Testis (tissue), 3 donors: ENCODE measurements around the gene HOOK2. TPM values are rescaled to one million over a fixed set of nuclear protein-coding genes. Genes with fewer than 3 reads are reported as not detected.

Experiments
- DNase-seq: peaks from one replicate; pipeline ENCODE4 v3.0.0-alpha.2; 2019
- H3K27ac ChIP-seq, 2 donors: fragments of 200-600 bp; sonication (generic); one replicate each; pipeline ENCODE4 v1.5.1; 2019
- H3K27me3 ChIP-seq: fragments of 200-600 bp; sonication (generic); one replicate; pipeline ENCODE4 v1.5.1; 2019
- H3K36me3 ChIP-seq: fragments of 200-600 bp; sonication (generic); one replicate; pipeline ENCODE4 v1.5.1; 2017; ENCODE audit warnings: low read depth; ENCODE audit errors: missing control alignments
- H3K4me1 ChIP-seq: fragments of 200-600 bp; sonication (generic); one replicate; pipeline ENCODE4 v1.5.1; 2019
- H3K4me3 ChIP-seq, 2 donors: fragments of 200-600 bp; sonication (generic); one replicate each; pipeline ENCODE4 v1.5.1; 2017 to 2019
- H3K9me3 ChIP-seq: fragments of 200-600 bp; sonication (generic); one replicate; pipeline ENCODE4 v1.5.1; 2017
- CTCF ChIP-seq, 3 experiments: fragments of 450-650 bp in 2 of 3; fragments of 200-600 bp in 1 of 3; sonication (generic) in 1 of 3; IDR thresholded peaks; one replicate each; pipeline ENCODE4 v1.5.1; 2016 to 2019; ENCODE audit warnings: antibody characterized with exemption in 3 of 3, mild to moderate bottlenecking in 2 of 3, moderate library complexity in 1 of 3
- POLR2A ChIP-seq: fragments of 450-650 bp; IDR thresholded peaks from one replicate; pipeline ENCODE4 v1.6.1; 2017; ENCODE audit warnings: antibody characterized with exemption, mild to moderate bottlenecking, moderate library complexity
- whole genome bisulfite sequencing, 2 donors: methylation state at CpG; one replicate each; pipeline ENCODE4 v1.1.5; 2018; 5-methylcytosine and 5-hydroxymethylcytosine counted together
- intact Hi-C: fragments of 100-400 bp; cut with DNase I; formaldehyde crosslinking; loops from one replicate; pipeline ENCODE4 v1.15.1; 2023; ENCODE audit warnings: low total_unique reads
- polyA plus RNA-seq: library from polyadenylated mRNA; stranded (reverse); fragments of 350-450 nt; fragmentation: Illumina TruSeq; extraction: RNeasy Lipid Tissue Mini Kit (QIAGEN cat#74804); gene quantifications from one replicate; pipeline ENCODE4 v1.2.3, GENCODE V29; 2014; ENCODE audit warnings: low read depth, low replicate concordance; ENCODE audit not compliant: insufficient read depth
- total RNA-seq, 2 donors: library from RNA; depleted of rRNA; stranded (reverse); fragments of >200 nt; gene quantifications; one replicate each; pipeline ENCODE4 v1.2.3, GENCODE V29; 2016

HOOK2 gene
- total and polyA plus RNA-seq, 3 donors from 2014 or later = 30.0 to 63.4 (median 54.4) TPM

DNA sequence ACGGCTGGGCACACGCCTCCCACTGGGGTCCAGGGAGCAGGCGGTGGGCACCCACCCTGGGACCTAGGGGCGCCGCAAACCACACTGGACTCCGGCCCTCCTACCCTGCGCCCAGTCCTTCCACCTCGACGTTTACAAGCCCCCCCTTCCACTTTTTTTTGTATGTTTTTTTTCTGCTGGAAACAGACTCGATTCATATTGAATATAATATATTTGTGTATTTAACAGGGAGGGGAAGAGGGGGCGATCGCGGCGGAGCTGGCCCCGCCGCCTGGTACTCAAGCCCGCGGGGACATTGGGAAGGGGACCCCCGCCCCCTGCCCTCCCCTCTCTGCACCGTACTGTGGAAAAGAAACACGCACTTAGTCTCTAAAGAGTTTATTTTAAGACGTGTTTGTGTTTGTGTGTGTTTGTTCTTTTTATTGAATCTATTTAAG, 17.5 kb upstream of the HOOK2 start:
- peak overlapping the region; percentile 75 to 88 for H3K4me3 ChIP-seq
- DNase-seq = no peak
- no peaks in the 10 kb centered on the region for H3K36me3 ChIP-seq
- H3K27me3 ChIP-seq = no peaks in the 10 kb centered on the region
- H3K4me1 ChIP-seq = peaks cover 31% of the 10 kb centered on the region
- peak overlapping the region; percentile 93 to 98 for H3K27ac ChIP-seq
- intact Hi-C loops = loop anchor here (10.0 kb wide), 1 partner anchor 58 kb away; the partner anchor contains the start of genes GET3 and TRIR
- no peak for TF ChIP-seq POLR2A
- TF ChIP-seq CTCF (IDR thresholded peaks at IDR 0.05) = no peak
- H3K9me3 ChIP-seq = no peaks in the 10 kb centered on the region
- 0% methylated on average over 21 to 22 of the region's 22 CpGs for WGBS, 2 donors

GRCh38 chr19:12792051-12792852, 16.9 kb upstream of the HOOK2 start:
- Histone ChIP-seq H3K9me3 (no peaks in the 10 kb centered on the region), H3K36me3 (no peaks in the 10 kb centered on the region), H3K4me1 (peaks cover 36% of the 10 kb centered on the region), H3K4me3 (peak overlapping the region; percentile 75 to 88), H3K27me3 (no peaks in the 10 kb centered on the region), H3K27ac (peak overlapping the region; percentile 93 to 98)
- DNase-seq = peak; percentile 73
- WGBS, 2 donors = 1% methylated on average over 15 to 81 of the region's 84 CpGs
- no peak for TF ChIP-seq CTCF (IDR thresholded peaks at IDR 0.05)
- TF ChIP-seq POLR2A = no peak
- intact Hi-C loops = loop anchor here (10.0 kb wide), 1 partner anchor 57 kb away; the partner anchor contains the start of genes GET3 and TRIR

GRCh38 chr19:12791345-12792050, 16.1 kb upstream of the HOOK2 start, which contains the start of gene JUNB:
Gene JUNB, plus strand, starts transcription at chr19:12791486. Its CDS starts 286 bp downstream, at chr19:12791772.
- TF ChIP-seq CTCF (IDR thresholded peaks at IDR 0.05) (peak in 1 of 3 experiments; percentile 9), POLR2A (peak; percentile 100)
- Histone ChIP-seq H3K36me3 (no peaks in the 10 kb centered on the region), H3K27me3 (no peaks in the 10 kb centered on the region), H3K27ac (peak within 1 kb of the TSS; percentile 93 to 98), H3K4me1 (peaks cover 43% of the 10 kb centered on the region), H3K4me3 (peak within 1 kb of the TSS; percentile 75 to 88), H3K9me3 (no peaks in the 10 kb centered on the region)
- DNase-seq = peak; percentile 96
- intact Hi-C loops = loop anchor here (10.0 kb wide), 1 partner anchor 57 kb away; the partner anchor contains the start of genes GET3 and TRIR
- WGBS, 2 donors = 0% methylated on average over 39 of the region's 73 CpGs; no CpG with 5 or more reads in 1 of the 2 donors

DNA sequence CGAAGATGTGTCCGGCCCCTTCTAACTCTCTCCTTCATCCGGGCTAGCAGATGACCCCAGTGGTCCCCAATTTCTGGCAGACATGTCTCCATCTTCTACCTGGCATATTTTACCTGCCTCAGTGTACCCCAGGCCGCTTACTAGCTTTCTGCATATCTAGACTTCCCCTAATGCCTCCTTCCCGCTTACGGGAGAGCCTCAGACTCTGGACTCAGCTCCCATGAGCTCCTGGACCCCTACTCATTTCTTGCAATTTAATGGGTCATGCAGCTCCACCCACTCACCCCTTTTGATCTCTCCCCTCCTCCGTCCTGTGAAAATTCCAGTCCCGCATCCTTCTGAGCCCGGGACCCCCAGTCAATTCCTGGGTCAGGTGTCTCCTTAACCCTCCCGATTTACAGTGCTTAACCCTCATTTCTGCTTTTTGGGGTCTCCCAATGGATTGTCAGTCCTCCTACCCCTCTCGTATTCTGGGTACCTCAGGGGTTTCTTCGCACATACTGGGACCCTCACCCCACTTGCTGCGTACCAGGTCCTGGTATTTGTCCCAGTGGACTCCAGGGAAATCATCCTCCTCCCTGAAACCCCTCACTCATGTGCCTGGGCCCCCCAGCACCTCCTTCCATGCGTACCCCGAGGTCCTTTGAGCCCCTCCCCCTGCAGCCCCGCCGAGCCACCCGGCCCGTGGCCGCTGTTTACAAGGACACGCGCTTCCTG, 15.4 kb upstream of the HOOK2 start:
- intact Hi-C loops = loop anchor here (10.0 kb wide), 1 partner anchor 56 kb away; the partner anchor contains the start of genes GET3 and TRIR
- Histone ChIP-seq H3K27ac (peak overlapping the region; percentile 93 to 98), H3K4me3 (peak overlapping the region; percentile 60 to 88), H3K36me3 (no peaks in the 10 kb centered on the region), H3K9me3 (no peaks in the 10 kb centered on the region), H3K4me1 (peaks cover 45% of the 10 kb centered on the region), H3K27me3 (no peaks in the 10 kb centered on the region)
- TF ChIP-seq POLR2A (no peak), CTCF (IDR thresholded peaks at IDR 0.05) (no peak)
- 1% methylated on average over 15 to 22 of the region's 22 CpGs for WGBS, 2 donors
- no peak for DNase-seq
